Lower leg skin (tissue), 4 donors: ENCODE results near the gene ARHGAP28. TPM values are rescaled to one million over a fixed set of nuclear protein-coding genes. Genes with fewer than 3 reads are reported as not detected.

Experiments
- DNase-seq, 2 donors: peaks; one replicate each; pipeline ENCODE4 v3.0.0-alpha.2; 2019; ENCODE audit warnings: low spot score in 2 of 2
- H3K4me3 ChIP-seq: fragments of 200-600 bp; sonication (generic); 2 replicates; pipeline ENCODE4 v1.5.1; 2017; ENCODE audit warnings: mild to moderate bottlenecking, low read depth; ENCODE audit not compliant: poor library complexity, severe bottlenecking
- CTCF ChIP-seq, 3 donors: fragments of 450-650 bp; IDR thresholded peaks; one replicate each; pipeline ENCODE4 v1.5.1; 2016; ENCODE audit warnings: antibody characterized with exemption in 3 of 3, mild to moderate bottlenecking in 3 of 3, moderate library complexity in 2 of 3
- POLR2A ChIP-seq, 2 donors: fragments of 450-650 bp; IDR thresholded peaks; one replicate each; pipeline ENCODE4 v1.6.1; 2016 to 2017; ENCODE audit warnings: antibody characterized with exemption in 2 of 2, mild to moderate bottlenecking in 1 of 2, moderate library complexity in 1 of 2
- WGBS, 2 donors: methylation state at CpG; one replicate each; pipeline ENCODE4 v1.1.5; 2018; 5-methylcytosine and 5-hydroxymethylcytosine counted together
- intact Hi-C: fragments of 100-400 bp; cut with DNase I; formaldehyde crosslinking; loops from one replicate; pipeline ENCODE4 v1.15.0; 2023; ENCODE audit warnings: low total_unique reads
- total RNA-seq, 4 donors: library from RNA; depleted of rRNA; stranded (reverse); fragments of >200 nt; gene quantifications; one replicate each; pipeline ENCODE4 v1.1.0, GENCODE V29; 2016

The ARHGAP28 gene
- total RNA-seq, 4 donors from 2014 or later, result 1.4 to 5.9 (median 2.8) TPM

- DNase-seq, result no peak
- no peak overlapping the region for H3K4me3 ChIP-seq
- WGBS, 2 donors, result 56 to 69% methylated on average over 1 of the region's 1 CpG
- intact Hi-C loops, result no loop called here
- TF ChIP-seq CTCF (IDR thresholded peaks at IDR 0.05) (no peak), POLR2A (IDR thresholded peaks at IDR 0.05) (no peak)
Measured at GRCh38 chr18:6708890-6709289, 20.6 kb upstream of the ARHGAP28 start.

GRCh38 chr18:6711467-6711866 lies 18.0 kb upstream of the ARHGAP28 start:
- TF ChIP-seq POLR2A (IDR thresholded peaks at IDR 0.05), result no peak
- WGBS, 2 donors, result 91 to 100% methylated on average over 1 of the region's 1 CpG
- intact Hi-C loops, result no loop called here
- no peak overlapping the region for H3K4me3 ChIP-seq
- DNase-seq, result no peak

- 65 to 86% methylated on average over 1 of the region's 1 CpG for WGBS, 2 donors
- intact Hi-C loops, result no loop called here
- TF ChIP-seq POLR2A (IDR thresholded peaks at IDR 0.05) (no peak), CTCF (IDR thresholded peaks at IDR 0.05) (no peak)
- no peak overlapping the region for H3K4me3 ChIP-seq
- no peak for DNase-seq
Measured at GRCh38 chr18:6712401-6712800, 17.1 kb upstream of the ARHGAP28 start.

GRCh38 chr18:6714010-6714409 lies 15.5 kb upstream of the ARHGAP28 start:
- intact Hi-C loops, result no loop called here
- TF ChIP-seq POLR2A (IDR thresholded peaks at IDR 0.05) (no peak), CTCF (IDR thresholded peaks at IDR 0.05) (no peak)
- DNase-seq, result no peak
- 59 to 65% methylated on average over 2 of the region's 2 CpGs for WGBS, 2 donors
- no peak overlapping the region for H3K4me3 ChIP-seq

- 62 to 67% methylated on average over 2 of the region's 2 CpGs for WGBS, 2 donors
- H3K4me3 ChIP-seq, result no peak overlapping the region
- no peak for DNase-seq
- intact Hi-C loops, result no loop called here
- TF ChIP-seq CTCF (IDR thresholded peaks at IDR 0.05) (no peak), POLR2A (IDR thresholded peaks at IDR 0.05) (no peak)
Measured at GRCh38 chr18:6718267-6718666, 11.2 kb upstream of the ARHGAP28 start.

- TF ChIP-seq POLR2A (IDR thresholded peaks at IDR 0.05) (no peak), CTCF (IDR thresholded peaks at IDR 0.05) (no peak)
- no peak overlapping the region for H3K4me3 ChIP-seq
- no peak for DNase-seq
- intact Hi-C loops, result no loop called here
- 83 to 85% methylated on average over 4 of the region's 4 CpGs for WGBS, 2 donors
Measured at GRCh38 chr18:6719098-6719846, 10.2 kb upstream of the ARHGAP28 start.
